ENCODE measurements around the gene CGNL1. TPM values are rescaled to one million over a fixed set of nuclear protein-coding genes. Genes with fewer than 3 reads are reported as not detected.
A peak's percentile ranks its signal among the peaks of the same experiment; 100 is the strongest.

The CGNL1 gene
- total RNA-seq, 1 experiment from 2014 or later, result 0.34 TPM

DNA sequence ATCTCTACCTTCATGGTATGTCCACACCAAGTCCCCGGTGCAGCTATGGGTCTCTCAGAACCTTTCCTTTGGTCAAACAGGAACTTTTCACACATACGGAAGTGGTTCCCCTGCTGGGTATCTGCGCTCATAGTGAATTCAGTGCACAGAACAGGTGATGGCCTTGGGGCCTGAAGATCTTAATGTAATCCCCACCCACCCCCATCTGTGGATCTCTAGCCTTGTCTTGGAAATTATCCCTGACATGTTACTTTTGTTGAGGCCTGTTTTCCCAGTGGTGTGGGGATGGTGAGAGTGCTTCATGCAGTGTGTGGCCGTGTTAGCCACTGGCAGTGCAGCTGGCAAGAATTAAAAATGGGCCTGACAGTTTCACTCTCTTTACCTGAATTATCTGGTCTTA, 143.5 kb downstream of the CGNL1 start:
- DNase-seq (ENCODE audit: low read depth), result no peak

DNA sequence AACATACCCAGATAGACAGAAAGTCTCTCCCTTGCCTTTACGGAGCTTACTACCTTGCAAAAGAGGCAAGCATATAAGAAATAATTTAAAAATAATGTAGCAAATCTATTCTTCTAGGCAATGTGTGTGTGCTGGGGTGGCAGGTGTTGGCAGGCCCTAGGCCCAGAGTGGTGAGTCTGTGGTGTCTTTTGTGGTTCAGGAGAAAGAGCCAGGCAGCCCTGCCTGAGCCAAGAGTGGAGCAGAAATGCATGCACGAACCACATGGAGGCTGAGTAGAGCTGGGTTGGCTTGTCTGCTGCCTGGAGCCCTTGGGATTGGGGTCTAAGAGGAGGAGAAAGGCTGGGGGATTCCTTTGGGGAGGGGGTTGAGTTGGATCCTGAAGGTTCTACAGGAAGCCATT, 145.2 kb downstream of the CGNL1 start:
- no peak for DNase-seq (ENCODE audit: low read depth)

DNA sequence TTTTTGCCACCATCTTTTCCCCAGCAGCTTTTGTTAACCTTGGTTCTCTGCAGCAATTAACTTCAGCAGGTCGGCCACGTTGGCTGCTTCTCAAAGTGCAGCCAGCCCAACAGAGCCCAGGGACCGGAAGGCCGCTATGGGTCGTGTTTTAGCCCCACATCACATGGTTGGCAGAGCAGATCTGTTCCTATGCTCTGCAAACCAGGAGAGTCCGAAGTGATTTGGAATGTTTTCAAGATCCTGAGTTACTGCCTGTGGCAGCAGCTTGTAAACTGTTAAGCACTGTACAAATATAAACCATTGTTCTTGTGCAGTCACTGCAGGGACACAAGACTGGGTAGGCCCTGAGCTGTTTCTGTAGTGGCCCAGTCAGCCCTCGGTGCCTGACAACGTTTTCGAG, 145.8 kb downstream of the CGNL1 start:
- DNase-seq (ENCODE audit: low read depth), result no peak

DNA sequence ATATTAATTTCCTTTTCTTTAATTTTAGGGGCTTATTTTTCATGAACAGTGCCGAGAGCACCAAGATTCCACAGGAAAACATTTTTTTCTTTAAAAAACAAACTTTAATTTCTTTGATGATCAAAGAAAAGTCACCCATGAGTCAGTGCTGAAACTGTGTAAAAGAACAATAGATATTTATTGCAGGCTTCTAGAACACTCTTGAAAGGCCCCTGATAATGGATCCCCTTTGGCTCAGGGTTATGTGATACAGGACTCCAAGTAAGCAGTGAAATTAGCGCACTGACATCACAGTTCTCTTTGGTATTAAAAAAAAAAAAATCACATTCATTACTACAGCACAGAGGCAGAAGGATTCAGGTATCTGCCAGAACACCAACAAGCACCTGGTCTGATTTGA, 149.3 kb downstream of the CGNL1 start:
- DNase-seq (ENCODE audit: low read depth), result no peak

DNA sequence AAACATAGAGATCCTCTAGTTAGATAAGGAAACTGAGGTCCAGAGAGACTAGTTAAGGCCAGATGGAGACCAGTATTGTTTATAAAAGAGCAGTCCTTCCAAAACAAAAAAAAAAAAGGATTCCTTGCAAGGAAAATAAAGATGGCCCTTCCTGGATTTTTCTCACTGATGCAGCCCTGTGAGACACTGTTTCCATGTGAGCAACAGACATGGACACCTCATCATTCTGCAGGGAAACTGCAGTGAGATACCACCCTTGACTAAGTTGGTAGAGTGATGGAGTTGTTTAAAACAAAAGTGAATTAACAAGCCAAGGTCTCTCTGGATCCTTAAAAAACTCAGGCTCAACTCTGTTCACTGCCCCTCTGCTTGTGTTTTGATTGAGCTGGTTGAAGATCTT, 149.8 kb downstream of the CGNL1 start:
- DNase-seq (ENCODE audit: low read depth), result no peak

DNA sequence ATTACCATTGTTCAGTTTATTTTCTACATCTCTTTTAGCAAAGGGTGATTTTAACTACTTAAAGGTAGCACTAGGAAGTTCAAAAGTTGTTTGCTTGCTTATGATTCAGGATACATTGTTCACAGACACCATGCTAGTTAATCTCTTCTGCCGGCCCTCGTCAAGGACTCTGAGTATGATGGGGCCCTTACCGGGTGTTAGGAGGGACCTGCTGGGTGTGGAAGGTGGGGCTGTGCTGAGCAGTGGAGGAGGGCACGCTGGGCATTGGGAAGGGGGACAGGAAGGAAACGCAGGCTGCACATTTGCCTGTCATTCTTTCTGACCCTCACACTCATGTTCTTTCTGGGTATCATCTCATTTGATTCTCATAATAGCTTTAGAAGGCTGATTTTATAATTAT, 150.3 kb downstream of the CGNL1 start:
- no peak for DNase-seq (ENCODE audit: low read depth)

DNA sequence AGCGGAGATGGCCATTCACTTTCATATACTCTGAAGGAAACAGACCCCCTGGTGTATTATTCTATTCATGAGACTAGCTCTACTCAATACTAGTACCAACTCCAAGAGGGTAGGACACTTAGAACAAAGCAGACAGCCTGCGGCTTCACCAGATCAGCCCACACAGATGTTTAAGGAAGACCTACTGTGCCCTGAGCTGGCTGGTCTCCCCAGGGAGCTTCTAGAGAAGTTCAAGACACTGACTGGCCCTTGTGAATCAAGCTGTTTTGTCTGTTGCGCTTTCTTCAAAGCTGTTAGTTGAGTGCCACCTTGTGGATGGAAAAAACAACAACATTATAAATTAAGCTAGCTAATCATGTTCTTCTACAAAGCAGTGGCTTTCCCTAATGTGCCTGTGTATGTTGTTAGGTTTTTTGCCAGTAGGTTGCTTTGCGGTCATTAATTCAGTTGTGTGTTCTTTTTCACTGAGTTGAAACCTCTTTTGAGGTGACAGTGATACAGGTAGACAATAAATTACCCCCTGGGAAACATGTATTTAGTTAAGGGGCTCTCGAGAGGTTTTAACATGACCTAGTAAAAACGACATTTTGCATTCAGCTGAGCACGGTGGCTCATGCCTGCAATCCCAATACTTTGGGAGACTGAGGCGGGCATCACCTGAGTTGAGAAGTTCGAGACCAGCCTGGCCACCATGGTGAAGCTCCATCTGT, 151.2 kb downstream of the CGNL1 start:
- DNase-seq (ENCODE audit: low read depth), result peak; percentile 72

DNA sequence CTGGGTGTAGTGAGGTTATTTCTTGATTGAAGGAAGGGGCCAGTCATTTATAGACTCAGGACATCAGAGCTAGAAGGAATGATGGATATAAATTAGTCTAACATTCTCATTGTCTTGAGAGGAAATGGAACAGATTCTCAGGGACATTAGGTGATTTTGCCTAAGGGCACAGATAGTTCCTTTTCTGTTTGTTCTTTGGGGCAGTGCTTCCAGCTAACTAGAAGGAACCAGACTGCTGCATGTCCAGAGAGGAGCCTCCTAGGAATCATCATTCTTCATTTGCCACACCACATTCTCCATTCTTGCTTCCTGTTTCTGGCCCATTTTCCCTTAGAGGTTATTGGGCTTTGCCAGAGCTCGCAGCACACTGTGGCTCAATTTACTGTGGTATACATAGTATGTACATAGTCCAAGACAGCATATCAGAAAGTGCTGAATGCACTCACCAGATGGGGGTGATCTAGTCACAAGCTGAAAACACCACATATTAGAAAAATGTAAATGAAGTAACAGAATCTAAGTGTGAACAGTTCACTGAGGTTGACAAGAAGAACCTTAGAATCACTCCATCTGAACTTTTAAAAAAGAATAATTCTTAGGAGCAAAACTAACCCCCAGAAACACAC, 152.7 kb downstream of the CGNL1 start:
- DNase-seq (ENCODE audit: low read depth), result no peak

DNA sequence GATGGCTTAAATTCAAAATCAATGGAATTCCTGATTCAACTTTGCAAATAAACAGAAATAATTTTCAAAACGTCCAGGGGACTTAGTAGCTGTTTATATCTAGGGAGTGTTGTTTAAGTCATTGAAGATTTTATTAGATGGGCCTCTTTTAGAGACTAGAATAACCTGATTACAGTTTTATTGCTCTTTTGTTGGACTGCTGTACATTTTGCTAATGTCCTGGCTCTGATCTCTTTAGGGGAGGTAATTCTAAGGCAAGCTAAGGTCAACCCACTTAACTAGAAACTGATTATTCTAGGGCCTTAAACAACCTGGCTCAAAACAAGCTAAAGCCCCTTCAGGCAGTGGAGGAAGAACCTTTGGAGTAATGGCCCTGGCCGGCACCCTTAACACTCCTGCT, 153.4 kb downstream of the CGNL1 start:
- no peak for DNase-seq (ENCODE audit: low read depth)

DNA sequence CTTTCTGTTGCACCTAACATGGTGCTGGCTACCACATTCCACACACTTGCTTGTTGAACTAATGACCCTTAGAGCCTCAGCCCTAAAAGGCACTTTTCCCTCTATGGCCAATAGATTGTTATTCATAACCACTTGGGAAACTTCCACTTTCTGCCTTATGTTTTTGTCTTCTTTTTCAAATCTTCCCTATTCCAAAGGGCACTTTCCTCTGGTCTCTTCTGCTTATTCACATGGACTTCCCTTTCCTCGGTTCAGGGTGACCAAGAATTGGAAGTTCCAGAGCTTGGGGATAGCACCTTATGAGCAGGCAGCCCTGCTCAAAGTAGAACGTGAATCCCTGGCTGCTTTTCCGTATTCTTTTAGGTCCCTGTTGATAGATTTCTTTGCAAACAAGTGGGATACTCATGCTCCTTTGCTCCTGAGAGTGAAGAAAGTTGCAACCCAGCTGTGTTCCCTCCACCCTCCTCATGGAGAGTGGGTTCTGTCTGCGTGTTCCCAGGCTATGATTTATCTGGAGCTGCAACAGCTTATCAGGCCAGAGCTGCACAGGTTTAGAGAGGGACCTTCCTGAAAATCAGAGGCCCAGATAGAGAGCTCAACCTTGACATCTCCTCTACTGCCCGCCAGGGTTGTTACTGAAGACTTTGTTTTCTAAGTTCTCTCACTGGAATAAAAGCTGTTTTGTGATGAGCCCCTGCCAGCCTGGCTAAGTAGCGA, 156.6 kb downstream of the CGNL1 start:
- DNase-seq (ENCODE audit: low read depth), result no peak

DNA sequence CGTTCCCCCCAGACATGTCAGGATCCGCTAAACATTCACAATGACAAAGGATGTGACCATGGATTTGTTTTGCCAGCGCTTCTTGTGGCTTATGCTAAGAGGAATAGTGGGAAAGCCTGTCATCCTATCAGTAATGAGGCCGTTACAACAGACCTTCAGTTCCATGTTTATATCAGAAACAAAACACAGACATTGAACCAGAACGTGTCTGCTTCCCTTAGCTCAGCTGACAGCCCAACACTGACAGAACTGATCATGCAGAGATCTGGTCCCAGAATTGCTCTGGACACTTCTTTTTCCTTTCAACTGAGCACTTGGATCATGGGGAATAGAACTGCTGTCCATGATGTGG, 157.1 kb downstream of the CGNL1 start:
- DNase-seq (ENCODE audit: low read depth), result no peak

DNA sequence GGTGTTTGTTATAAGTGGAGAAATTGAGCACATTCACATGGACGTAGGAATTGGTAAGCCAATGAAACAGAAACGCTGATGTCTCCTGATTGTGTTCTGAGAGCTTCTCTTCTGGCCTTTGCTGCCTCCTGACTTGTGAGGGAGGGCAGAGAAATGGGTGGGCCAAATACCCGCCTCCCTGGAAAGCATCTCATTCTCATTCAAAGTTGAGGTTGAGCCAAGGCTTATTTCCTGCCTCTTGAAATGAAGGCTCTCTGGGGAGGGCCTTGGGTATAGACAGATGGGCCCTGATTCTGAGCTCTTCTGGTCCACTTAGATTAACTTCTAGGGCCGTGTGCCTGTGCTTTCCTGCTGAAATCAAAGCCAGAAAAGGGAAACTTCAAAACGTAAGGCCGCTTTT, 158.0 kb downstream of the CGNL1 start:
- DNase-seq (ENCODE audit: low read depth), result no peak

DNA sequence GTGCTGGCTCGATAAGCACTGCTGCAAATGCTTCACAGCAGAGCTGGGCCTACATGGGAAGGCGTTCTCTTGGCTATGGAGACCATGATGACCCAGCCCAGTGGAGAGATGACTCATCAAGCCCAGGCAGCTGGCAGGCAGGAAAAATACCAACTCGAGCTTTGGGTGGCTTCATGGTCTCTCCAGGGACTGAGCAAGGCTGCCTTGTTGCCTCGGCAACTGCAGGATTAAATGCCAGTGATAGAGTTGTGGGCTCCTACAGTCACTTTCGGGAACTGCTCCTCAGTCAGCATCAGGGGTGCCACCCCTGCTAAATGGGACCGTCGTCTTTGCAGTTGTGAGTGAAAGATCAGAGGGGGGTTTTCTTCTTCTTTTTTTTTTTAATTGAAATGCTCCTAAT, 160.8 kb downstream of the CGNL1 start:
- DNase-seq (ENCODE audit: low read depth), result peak; percentile 82

DNA sequence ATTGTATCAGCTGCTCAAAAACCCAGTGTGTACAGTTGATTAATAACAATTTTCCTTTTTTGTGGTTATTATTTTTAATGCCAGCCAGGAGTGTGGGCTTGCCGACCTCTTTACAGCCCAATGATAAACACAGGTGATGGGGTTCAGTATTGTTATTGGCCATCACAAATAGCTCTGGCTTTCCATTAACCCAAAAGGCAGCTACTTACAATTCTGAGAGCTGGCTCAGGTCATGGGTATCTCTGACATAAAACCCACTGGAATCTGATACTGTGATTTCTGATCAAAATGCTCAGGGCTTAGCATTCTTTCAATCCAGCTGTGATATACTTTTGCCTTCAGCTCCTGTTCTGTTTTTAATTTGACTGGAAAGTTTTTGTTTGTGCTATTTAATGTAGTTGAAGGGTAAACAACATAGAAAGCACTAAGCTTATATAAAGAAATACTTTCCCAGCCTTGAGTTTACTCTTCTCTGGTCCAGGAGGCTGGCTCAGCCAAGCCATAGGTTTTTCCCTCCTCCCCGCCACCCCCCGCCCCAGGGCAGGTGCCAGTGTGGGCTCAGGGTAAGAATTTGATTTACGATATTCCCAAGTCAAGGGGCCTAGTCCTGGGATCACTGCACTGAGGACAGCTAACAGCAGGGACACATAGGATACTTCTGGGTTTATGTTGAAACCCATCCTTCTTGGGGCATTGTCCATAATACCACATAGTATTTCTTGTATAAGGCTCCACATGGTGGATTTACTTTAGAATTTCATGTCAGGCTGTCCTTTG, 161.4 kb downstream of the CGNL1 start:
- no peak for DNase-seq (ENCODE audit: low read depth)

DNA sequence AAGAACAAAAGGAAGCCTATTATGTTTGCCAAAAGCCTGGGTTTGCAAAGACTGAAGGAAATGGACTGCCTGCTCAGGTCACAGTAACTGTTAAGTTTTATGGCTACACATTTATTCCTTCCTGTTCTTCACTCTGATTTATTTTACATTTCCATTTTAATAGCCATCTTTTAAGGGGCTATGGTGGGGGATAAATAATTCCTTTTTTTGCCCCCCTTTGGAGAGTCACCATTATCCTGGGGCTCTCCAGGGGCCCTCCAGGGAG, 161.9 kb downstream of the CGNL1 start:
- no peak for DNase-seq (ENCODE audit: low read depth)

DNA sequence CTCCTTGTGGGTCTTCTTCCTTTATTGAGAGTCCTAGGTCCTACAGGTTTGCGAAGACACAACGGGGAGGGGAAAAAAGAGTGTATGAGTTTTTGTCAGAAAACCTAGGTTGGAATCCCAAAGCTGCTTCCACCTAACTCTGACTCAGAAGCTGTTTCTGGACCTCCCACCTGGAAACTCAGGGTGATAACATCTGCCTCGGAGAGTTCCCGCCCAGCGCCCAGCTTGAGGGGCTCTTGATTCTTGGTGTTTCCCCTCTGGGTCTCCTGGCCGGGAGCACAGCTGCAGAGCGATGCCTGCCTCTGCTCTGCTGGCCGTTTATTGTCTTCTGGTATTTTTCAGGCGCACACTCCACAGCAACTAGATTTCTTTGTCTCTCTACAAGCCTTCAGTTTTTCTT, 162.5 kb downstream of the CGNL1 start:
- DNase-seq (ENCODE audit: low read depth), result no peak

DNA sequence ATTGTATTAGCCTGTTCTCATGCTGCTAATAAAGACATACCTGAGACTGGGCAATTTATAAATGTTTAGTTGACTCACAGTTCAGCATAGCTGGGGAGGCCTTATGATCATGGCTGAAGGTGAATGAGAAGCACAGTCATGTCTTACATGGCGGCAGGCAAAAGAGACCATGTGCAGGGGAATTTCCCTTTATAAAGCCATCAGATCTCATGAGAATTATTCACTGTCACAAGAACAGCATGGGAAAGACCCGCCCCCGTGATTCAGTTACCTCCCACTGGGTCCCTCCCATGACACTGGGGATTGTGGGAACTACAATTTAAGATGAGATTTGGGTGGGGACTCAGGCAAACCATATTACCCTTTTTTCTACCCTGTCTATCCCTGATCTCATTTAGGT, 163.9 kb downstream of the CGNL1 start:
- DNase-seq (ENCODE audit: low read depth), result no peak

DNA sequence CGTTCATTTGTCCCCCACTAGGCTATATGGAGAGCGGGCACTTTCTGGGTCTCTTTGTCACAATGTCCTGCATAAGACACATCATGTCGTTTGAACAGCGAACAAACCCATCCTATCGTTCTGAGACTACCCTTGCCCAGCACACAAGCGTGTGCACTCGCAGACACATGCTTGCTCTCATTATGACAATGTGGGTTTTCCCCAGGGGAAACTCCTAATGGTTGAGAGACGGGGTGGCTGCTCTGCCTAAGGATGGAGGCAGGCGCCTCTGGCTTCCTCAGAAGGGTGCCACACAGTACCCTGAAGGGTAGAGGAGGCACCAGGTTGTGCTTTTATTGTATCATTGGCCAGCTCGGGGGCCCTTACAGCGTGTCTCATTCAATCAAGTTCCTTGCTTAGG, 164.4 kb downstream of the CGNL1 start:
- no peak for DNase-seq (ENCODE audit: low read depth)

DNA sequence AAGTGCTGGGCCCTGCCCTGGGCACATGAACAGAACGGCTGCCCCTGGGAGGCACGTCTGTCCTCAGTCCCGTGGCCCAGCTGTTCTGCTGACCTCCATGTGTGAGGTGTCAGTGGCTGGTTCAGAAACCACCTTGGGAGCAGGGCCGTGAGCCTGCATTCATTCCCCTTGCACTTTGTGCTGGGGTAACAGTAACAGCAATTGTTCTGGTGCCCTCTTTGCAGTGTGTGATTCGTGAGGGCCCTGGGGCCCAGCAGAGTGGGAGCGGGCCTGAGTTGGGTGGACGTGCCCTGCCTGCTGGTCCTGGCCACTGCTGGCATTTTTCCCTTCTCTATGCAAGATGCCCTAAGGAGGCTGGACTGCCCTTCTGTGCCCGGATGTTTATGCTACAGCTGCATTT, 165.0 kb downstream of the CGNL1 start:
- no peak for DNase-seq (ENCODE audit: low read depth)

DNA sequence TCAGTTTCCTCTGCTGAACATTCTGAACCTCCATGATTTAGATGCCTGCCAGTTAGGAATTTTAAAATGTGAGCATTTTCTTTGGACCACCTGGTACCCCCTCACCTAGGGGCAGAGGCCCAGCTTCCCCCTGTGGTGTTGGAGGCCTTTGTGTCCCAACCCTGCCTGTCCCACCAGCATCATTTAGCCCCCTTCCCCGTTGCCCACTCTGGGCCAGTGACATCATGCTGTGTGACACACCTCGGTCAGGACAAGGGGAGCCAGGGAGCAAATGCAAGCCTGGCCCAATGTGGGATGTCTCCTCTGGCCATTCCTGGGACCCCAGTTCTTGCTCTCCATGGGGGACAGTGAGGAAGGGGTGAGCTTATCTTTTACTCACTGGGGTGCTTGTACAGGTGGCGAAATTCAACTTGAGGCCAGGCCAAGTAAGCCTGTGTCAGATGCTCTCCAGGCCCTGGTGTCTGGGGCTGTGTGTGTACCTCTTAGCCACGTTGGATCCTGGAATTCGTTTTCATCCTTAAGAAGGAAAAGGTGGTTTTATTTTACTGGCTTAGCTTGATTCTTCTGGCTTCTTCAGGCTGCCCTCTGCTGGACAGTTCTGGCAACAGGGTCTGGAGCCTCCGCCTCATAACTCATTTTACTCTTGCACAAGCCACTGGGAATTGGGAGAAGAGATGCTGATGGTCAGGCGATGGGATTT, 165.7 kb downstream of the CGNL1 start:
- peak; percentile 60 for DNase-seq (ENCODE audit: low read depth)

DNA sequence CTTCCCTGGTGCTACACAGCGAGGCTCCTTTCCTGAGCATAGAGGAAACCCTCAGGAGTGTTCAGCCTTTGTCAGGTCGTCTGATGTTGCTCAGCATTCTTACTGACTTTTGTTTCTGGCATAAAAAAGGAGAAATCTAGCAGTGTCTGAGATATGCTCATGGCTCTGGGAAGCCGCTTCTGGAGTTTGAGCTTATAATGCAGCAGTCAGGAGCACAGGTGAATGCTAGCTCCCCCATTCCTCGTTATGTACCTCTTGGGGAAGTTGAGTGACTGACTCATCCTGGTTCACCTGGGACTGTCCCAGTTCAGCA, 166.2 kb downstream of the CGNL1 start:
- DNase-seq (ENCODE audit: low read depth), result no peak

DNA sequence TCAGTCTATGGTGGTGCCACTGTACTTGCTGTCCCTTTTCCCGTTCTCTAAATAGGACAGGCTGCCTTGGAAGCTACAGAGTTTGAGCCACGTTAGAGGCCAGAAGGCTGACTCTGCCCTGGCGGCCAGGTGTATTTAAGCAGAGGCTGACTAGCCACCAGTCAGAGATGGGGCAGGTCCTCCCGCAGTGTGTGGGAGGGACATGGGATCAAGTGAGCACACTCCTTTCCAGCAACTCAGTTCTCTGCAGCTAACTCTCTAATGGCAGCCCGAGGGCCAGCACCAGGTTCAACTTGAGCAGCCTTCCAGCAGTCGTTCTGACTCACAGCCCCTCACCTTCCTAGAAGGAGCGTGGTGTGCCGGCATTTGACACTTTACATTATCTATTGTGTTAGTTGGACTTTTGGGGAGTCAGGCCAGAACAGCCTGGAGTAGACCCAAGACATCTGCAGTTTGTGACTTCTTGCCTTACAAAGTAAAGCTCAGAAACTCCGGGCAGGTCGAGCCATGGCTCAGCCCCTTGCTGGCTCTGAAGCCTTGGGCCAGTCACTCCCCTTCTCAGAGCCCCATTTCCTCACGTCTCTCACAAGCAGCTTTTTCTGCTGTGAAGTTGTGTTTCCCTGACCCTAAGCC, 168.7 kb downstream of the CGNL1 start:
- DNase-seq (ENCODE audit: low read depth), result no peak
